Activated naive CD4-positive, alpha-beta T cell (primary cell): ENCODE results near the gene EIF2B2.
"Not testable (repeated sequence)": the region's sequence is repeated elsewhere in the genome, so short reads cannot be mapped to it uniquely, and the experiment has no call there.

Experiments
- DNase-seq, 4 experiments: peaks; one replicate each; lab custom pipeline; 2025; lab: John Stamatoyannopoulos, UW

The EIF2B2 gene

GRCh38 chr14:74994182-74994581, 8.5 kb upstream of the EIF2B2 start:
- not testable (repeated sequence) for DNase-seq

GRCh38 chr14:74995781-74996180, 6.9 kb upstream of the EIF2B2 start:
- not testable (repeated sequence) for DNase-seq

- DNase-seq: no peak
These were observed 1.5 kb upstream of the EIF2B2 start for GRCh38 chr14:75001261-75001660.

GRCh38 chr14:75001899-75002298, 822 bp upstream of the EIF2B2 start:
- DNase-seq: no peak

- no peak for DNase-seq
These were observed 718 bp downstream of the EIF2B2 start for GRCh38 chr14:75003250-75004027.

GRCh38 chr14:75005357-75005756, 2.6 kb downstream of the EIF2B2 start:
- no peak for DNase-seq

GRCh38 chr14:75009176-75009575, 6.5 kb downstream of the EIF2B2 start:
- DNase-seq: no peak

GRCh38 chr14:75010472-75011093, 7.9 kb downstream of the EIF2B2 start:
- DNase-seq: no peak

GRCh38 chr14:75011356-75011994, 8.8 kb downstream of the EIF2B2 start:
- no peak for DNase-seq

- no peak for DNase-seq
These were observed 10.6 kb downstream of the EIF2B2 start for GRCh38 chr14:75013290-75013689.

GRCh38 chr14:75015496-75015895, 12.8 kb downstream of the EIF2B2 start:
- no peak for DNase-seq

GRCh38 chr14:75016815-75017214, 14.1 kb downstream of the EIF2B2 start:
- DNase-seq: no peak

- DNase-seq: no peak
These were observed 16.0 kb downstream of the EIF2B2 start for GRCh38 chr14:75018694-75019093.

GRCh38 chr14:75022655-75023054, 19.9 kb downstream of the EIF2B2 start:
- no peak for DNase-seq

GRCh38 chr14:75023108-75023507, 20.4 kb downstream of the EIF2B2 start:
- no peak for DNase-seq

- DNase-seq: no peak
These were observed 22.4 kb downstream of the EIF2B2 start for GRCh38 chr14:75025082-75025481.

GRCh38 chr14:75025876-75026275, 23.2 kb downstream of the EIF2B2 start:
- DNase-seq: no peak

GRCh38 chr14:75030147-75030546, 27.4 kb downstream of the EIF2B2 start:
- DNase-seq: no peak

- DNase-seq: no peak
These were observed 30.2 kb downstream of the EIF2B2 start for GRCh38 chr14:75032939-75033338.

- DNase-seq: no peak
These were observed 37.8 kb downstream of the EIF2B2 start for GRCh38 chr14:75040507-75040906.

GRCh38 chr14:75040959-75041358, 38.2 kb downstream of the EIF2B2 start:
- no peak for DNase-seq

- no peak for DNase-seq
These were observed 38.9 kb downstream of the EIF2B2 start for GRCh38 chr14:75041613-75042012.

- DNase-seq: no peak
These were observed 39.3 kb downstream of the EIF2B2 start for GRCh38 chr14:75042035-75042434.
